ENCODE data around the gene CELA1.

The CELA1 gene

DNA sequence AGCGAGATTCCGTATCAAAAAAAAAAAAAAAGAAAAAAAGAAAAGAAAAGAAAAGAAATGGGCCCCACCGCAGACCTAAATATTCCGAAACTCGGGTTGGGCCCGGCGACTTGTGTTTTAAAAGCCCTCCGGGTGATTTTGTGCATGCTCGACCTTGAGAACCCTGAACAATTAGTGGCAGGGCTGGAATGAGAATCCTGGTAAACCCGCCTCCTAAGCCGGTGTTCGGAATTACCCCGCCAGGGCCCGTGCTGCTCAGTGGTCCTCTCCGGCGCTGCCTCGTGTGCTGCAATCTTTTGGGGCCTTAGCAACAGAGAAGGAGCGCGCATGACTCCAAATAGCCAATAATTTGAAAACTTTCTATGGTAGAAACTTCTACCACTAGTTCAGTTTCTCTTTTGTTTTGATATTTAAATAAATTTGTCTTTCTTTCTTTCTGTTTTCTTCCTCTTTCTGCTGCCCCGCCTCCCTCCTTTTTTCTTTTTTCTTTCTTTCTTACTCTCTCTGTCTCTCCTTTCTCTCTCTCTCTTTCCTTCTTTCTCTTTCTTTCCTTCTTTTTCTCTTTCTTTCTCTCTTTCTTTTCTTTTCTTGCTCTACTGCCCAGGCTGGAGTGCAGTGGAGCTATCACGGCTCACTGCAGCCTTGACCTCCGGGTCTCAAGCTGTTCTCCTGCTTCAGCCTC is 46.2 kb upstream of the CELA1 start:
- Histone ChIP-seq H3K9ac (ENCODE audit: low read length) (no peak overlapping the region), H3F3A (ENCODE audit: insufficient read depth, low read length) (no peaks in the 10 kb centered on the region), H3K27me3 (ENCODE audit: insufficient read depth, low read length) (0 out of 2 replicates have a peak, but pooled peaks cover 4% of the 10 kb centered on the region), H3K79me2 (ENCODE audit: insufficient read depth, low read length) (no peaks in the 10 kb centered on the region), H3K9me2 (ENCODE audit: low read depth, low read length) (no peaks in the 10 kb centered on the region), H3K4me3 (ENCODE audit: low read depth, low read length, poor library complexity, severe bottlenecking) (no peak overlapping the region), H3K27ac (ENCODE audit: low read depth, low read length, poor library complexity, severe bottlenecking) (no peak overlapping the region), H3K9me3 (ENCODE audit: low read length) (no peaks in the 10 kb centered on the region), H2AFZ (ENCODE audit: low read length) (no peak overlapping the region), H3K36me3 (ENCODE audit: insufficient read depth, low read length) (no peaks in the 10 kb centered on the region), H3K4me2 (ENCODE audit: low read length) (0 out of 2 replicates have a peak overlapping the region, but pooled peaks have one; percentile 26), H4K20me1 (ENCODE audit: insufficient read depth, low read length) (no peaks in the 10 kb centered on the region), H3K4me1 (ENCODE audit: insufficient read depth, low read length, severe bottlenecking) (peaks cover 19% of the 10 kb centered on the region)
- TF ChIP-seq EZH2 (IDR thresholded peaks at IDR 0.05; ENCODE audit: borderline replicate concordance, low read length): no peak
- TF ChIP-seq, protein P1, sequence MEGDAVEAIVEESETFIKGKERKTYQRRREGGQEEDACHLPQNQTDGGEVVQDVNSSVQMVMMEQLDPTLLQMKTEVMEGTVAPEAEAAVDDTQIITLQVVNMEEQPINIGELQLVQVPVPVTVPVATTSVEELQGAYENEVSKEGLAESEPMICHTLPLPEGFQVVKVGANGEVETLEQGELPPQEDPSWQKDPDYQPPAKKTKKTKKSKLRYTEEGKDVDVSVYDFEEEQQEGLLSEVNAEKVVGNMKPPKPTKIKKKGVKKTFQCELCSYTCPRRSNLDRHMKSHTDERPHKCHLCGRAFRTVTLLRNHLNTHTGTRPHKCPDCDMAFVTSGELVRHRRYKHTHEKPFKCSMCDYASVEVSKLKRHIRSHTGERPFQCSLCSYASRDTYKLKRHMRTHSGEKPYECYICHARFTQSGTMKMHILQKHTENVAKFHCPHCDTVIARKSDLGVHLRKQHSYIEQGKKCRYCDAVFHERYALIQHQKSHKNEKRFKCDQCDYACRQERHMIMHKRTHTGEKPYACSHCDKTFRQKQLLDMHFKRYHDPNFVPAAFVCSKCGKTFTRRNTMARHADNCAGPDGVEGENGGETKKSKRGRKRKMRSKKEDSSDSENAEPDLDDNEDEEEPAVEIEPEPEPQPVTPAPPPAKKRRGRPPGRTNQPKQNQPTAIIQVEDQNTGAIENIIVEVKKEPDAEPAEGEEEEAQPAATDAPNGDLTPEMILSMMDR (IDR thresholded peaks at IDR 0.05; ENCODE audit: low read length): no peak

DNA sequence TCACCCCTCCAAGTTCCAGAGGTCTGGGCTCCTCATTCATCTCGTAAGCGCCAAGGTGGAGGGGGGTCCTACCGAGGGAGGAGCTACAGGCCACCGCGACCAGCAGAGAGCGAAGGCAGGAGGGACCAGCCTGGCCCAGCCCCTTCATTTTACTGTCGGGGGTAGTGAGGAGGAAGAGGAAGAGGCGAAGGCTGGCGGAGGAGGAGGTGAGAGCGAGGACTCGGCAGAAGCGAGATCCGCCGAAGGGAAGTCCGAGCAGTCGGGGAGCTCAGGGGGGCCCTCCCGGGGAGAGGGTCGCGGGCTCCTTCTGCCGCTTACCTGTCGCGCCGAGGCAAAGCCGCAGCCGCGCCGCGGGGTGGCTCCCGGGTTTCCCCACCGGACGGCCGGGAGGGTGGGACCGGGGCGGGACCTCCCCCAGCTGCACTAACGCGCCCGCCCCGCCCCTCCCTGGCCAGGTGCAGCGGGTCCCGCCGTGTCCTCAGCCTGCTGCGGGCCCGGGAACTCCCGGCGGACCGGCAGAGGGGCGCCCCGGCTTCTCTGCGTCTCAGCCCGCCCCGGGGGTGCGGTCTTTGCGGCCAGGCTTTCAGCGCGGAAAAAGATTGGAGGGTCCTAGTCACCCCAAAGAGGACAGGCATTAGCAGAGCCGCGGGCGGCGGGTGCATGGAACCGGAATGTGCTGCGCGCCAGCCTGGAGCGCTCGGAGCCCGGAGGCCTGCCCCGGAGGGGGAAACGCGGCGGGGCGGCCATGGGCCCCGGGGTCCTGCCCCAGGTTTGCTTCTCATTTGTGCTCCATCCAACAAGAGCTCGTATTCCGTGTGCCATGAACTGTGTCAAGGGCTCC is 45.0 kb upstream of the CELA1 start, which contains the start of gene GALNT6:
Gene GALNT6 (minus strand): TSS at position 124 of the 841 bp plus-strand sequence. CDS start 11,625 bp downstream, outside the sequence.
- Histone ChIP-seq H3K27ac (ENCODE audit: low read depth, low read length, poor library complexity, severe bottlenecking) (no peak within 1 kb of the TSS), H3K27me3 (ENCODE audit: insufficient read depth, low read length) (0 out of 2 replicates have a peak, but pooled peaks cover 4% of the 10 kb centered on the region), H3F3A (ENCODE audit: insufficient read depth, low read length) (no peaks in the 10 kb centered on the region), H4K20me1 (ENCODE audit: insufficient read depth, low read length) (no peaks in the 10 kb centered on the region), H3K36me3 (ENCODE audit: insufficient read depth, low read length) (no peaks in the 10 kb centered on the region), H3K9me2 (ENCODE audit: low read depth, low read length) (no peaks in the 10 kb centered on the region), H3K9ac (ENCODE audit: low read length) (peak within 1 kb of the TSS; percentile 56), H3K4me1 (ENCODE audit: insufficient read depth, low read length, severe bottlenecking) (peaks cover 19% of the 10 kb centered on the region), H3K9me3 (ENCODE audit: low read length) (no peaks in the 10 kb centered on the region), H2AFZ (ENCODE audit: low read length) (peak within 1 kb of the TSS; percentile 18; the same call in 1 of the 2 replicates), H3K4me2 (ENCODE audit: low read length) (peak within 1 kb of the TSS; percentile 87), H3K79me2 (ENCODE audit: insufficient read depth, low read length) (no peaks in the 10 kb centered on the region), H3K4me3 (ENCODE audit: low read depth, low read length, poor library complexity, severe bottlenecking) (peak within 1 kb of the TSS; percentile 68)
- TF ChIP-seq, protein P1 (IDR thresholded peaks at IDR 0.05; ENCODE audit: low read length): no peak
- TF ChIP-seq EZH2 (IDR thresholded peaks at IDR 0.05; ENCODE audit: borderline replicate concordance, low read length): no peak

DNA sequence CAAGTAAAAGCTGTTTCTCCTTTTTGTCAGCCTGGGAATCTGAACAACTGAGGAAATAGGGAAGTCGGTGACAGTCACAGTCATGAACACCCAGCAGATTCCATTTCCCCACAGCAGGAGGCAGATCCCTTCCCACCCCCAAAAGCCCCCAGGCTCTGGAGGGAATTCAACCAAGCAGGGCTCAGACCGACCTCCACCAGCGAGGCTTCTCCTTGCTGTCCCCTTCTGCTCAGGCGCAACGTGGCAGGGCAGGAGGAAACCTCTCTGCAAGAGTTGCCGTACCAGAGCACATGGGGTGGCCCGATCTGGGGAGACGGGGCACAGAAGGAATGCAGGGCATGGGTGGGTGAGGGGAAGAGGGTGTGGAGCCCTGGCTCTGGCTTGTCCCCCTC is 44.4 kb upstream of the CELA1 start:
- Histone ChIP-seq H3K36me3 (ENCODE audit: insufficient read depth, low read length) (no peaks in the 10 kb centered on the region), H3K4me3 (ENCODE audit: low read depth, low read length, poor library complexity, severe bottlenecking) (peak overlapping the region; percentile 68), H3K9me3 (ENCODE audit: low read length) (no peaks in the 10 kb centered on the region), H2AFZ (ENCODE audit: low read length) (peak overlapping the region; percentile 18; the same call in 1 of the 2 replicates), H3K27ac (ENCODE audit: low read depth, low read length, poor library complexity, severe bottlenecking) (no peak overlapping the region), H3F3A (ENCODE audit: insufficient read depth, low read length) (no peaks in the 10 kb centered on the region), H3K9me2 (ENCODE audit: low read depth, low read length) (no peaks in the 10 kb centered on the region), H3K4me1 (ENCODE audit: insufficient read depth, low read length, severe bottlenecking) (peaks cover 19% of the 10 kb centered on the region), H4K20me1 (ENCODE audit: insufficient read depth, low read length) (no peaks in the 10 kb centered on the region), H3K9ac (ENCODE audit: low read length) (peak overlapping the region; percentile 56), H3K79me2 (ENCODE audit: insufficient read depth, low read length) (no peaks in the 10 kb centered on the region), H3K4me2 (ENCODE audit: low read length) (peak overlapping the region; percentile 87), H3K27me3 (ENCODE audit: insufficient read depth, low read length) (0 out of 2 replicates have a peak, but pooled peaks cover 3% of the 10 kb centered on the region)
- TF ChIP-seq EZH2 (IDR thresholded peaks at IDR 0.05; ENCODE audit: borderline replicate concordance, low read length): no peak
- TF ChIP-seq, protein P1 (IDR thresholded peaks at IDR 0.05; ENCODE audit: low read length): no peak
